GM19395 (cell line): ENCODE results near the gene SLK.

Experiments used
- ATAC-seq: cut with Tn5 transposase; IDR thresholded peaks from one replicate; pipeline ENCODE4 v1.9.1; 2021; ENCODE audit warnings: mild to moderate bottlenecking, moderate library complexity; ENCODE audit not compliant: unreplicated experiment

Gene SLK

GRCh38 chr10:104031631-104032030 is 64.7 kb downstream of the SLK start:
- ATAC-seq, result no peak

GRCh38 chr10:104032144-104032775 is 65.3 kb downstream of the SLK start:
- ATAC-seq, result no peak

GRCh38 chr10:104033401-104033930 is 66.5 kb downstream of the SLK start:
- no peak for ATAC-seq

GRCh38 chr10:104033966-104034365 is 67.0 kb downstream of the SLK start:
- no peak for ATAC-seq

- no peak for ATAC-seq
These were observed 67.7 kb downstream of the SLK start for GRCh38 chr10:104034401-104035193.

- ATAC-seq, result no peak
These were observed 68.5 kb downstream of the SLK start for GRCh38 chr10:104035194-104036068.

GRCh38 chr10:104036069-104036384 is 69.1 kb downstream of the SLK start:
- ATAC-seq, result no peak

GRCh38 chr10:104036518-104037260 is 69.7 kb downstream of the SLK start:
- ATAC-seq, result no peak

- ATAC-seq, result no peak
These were observed 70.5 kb downstream of the SLK start for GRCh38 chr10:104037261-104037951.

GRCh38 chr10:104038537-104038936 is 71.6 kb downstream of the SLK start:
- no peak for ATAC-seq

- ATAC-seq, result no peak
These were observed 72.2 kb downstream of the SLK start for GRCh38 chr10:104038958-104039752.

GRCh38 chr10:104040382-104040781 is 73.4 kb downstream of the SLK start:
- ATAC-seq, result no peak

- no peak for ATAC-seq
These were observed 74.2 kb downstream of the SLK start for GRCh38 chr10:104040862-104041789.

GRCh38 chr10:104041891-104042535 is 75.1 kb downstream of the SLK start:
- no peak for ATAC-seq

GRCh38 chr10:104043185-104043830 is 76.4 kb downstream of the SLK start:
- no peak for ATAC-seq

GRCh38 chr10:104043854-104044253 is 76.9 kb downstream of the SLK start:
- no peak for ATAC-seq
